ENCODE results near the gene PRAME.
"Not testable (repeated sequence)": the region's sequence is repeated elsewhere in the genome, so short reads cannot be mapped to it uniquely, and the experiment has no call there.

PRAME gene, protein sequence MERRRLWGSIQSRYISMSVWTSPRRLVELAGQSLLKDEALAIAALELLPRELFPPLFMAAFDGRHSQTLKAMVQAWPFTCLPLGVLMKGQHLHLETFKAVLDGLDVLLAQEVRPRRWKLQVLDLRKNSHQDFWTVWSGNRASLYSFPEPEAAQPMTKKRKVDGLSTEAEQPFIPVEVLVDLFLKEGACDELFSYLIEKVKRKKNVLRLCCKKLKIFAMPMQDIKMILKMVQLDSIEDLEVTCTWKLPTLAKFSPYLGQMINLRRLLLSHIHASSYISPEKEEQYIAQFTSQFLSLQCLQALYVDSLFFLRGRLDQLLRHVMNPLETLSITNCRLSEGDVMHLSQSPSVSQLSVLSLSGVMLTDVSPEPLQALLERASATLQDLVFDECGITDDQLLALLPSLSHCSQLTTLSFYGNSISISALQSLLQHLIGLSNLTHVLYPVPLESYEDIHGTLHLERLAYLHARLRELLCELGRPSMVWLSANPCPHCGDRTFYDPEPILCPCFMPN

DNA sequence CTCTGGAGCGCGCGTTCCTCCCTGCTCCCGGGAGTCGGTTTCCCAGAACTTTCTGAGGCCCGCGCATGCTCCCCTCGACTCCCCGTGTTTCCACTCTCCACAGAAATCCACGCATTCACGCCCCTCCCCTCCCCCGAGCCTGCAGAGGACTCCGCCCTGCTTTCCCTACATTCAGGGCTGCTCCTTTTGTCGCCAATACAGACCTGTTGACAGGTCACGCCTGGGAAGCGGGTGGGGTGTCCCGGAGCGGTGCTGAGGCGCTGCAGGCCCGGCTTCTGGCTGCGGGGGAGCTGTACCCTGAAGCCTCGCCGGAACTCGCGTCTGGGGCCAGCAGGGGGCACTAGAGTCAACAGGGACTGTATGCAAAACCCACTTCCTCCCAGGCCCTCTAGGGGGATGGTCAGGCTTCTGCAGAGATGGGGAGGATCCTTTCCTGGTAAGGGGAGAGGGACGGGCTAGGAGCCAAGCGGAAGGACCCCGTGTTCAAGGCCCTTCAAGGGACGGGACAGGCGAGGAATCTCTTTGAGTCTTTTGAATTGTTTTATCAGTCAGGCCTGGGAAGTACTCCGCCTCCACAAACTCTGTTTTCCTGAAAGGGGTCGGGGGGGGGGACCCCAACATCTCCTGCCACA, at the start of gene PRAME:
Gene PRAME, minus strand, starts transcription at position 294 of the 632 bp plus-strand sequence. CDS start 2,433 bp downstream, outside the sequence.
- H3K4me3 Mint-ChIP-seq = no peak within 1 kb of the TSS
- H3K27ac Mint-ChIP-seq = no peak within 1 kb of the TSS
- H3K4me1 Mint-ChIP-seq (ENCODE audit: low read depth) = peaks cover 4% of the 10 kb centered on the region
- H3K9me3 Mint-ChIP-seq (ENCODE audit: low read depth) = no peaks in the 10 kb centered on the region
- H3K27me3 Mint-ChIP-seq = no peaks in the 10 kb centered on the region
- no peaks in the 10 kb centered on the region for H3K36me3 Mint-ChIP-seq

DNA sequence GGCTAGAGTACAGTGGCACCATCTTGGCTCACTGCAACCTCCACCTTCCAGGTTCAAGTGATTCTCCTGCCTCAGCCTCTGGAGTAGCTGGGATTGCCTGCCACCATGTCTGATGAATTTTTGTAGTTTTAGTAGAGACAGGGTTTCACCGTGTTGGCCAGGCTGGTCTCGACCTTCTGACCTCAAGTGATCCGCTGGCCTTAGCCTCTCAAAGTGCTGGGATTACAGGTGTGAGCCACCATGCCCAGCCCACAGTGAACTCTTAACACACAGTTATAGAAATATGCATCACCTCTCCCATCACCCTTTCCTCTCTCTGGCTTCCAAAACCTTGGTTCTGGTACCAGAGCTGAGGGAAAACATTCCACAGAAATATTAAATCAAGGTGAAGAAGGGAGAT, 49.0 kb upstream of the PRAME start:
- not testable (repeated sequence) for H3K4me3 Mint-ChIP-seq; H3K9me3 Mint-ChIP-seq (ENCODE audit: low read depth); H3K36me3 Mint-ChIP-seq; H3K4me1 Mint-ChIP-seq (ENCODE audit: low read depth); H3K27me3 Mint-ChIP-seq; H3K27ac Mint-ChIP-seq

DNA sequence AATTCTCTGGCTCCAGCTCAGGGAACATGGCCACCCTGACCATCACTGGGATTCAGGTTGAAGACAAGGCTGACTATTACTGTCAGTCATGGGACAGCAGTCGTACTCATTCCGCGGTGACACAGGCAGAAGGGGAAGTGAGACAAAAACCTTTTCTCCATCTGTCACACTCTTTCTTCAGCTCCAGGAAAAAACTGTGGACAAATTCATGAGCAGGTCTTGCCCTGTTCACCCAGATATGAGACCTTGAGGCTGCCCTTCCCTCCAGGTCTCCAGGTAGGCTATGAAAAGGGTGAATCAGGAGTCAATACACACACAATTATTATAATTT, 46.0 kb upstream of the PRAME start:
- no peaks in the 10 kb centered on the region for H3K4me1 Mint-ChIP-seq (ENCODE audit: low read depth)
- peaks cover 2% of the 10 kb centered on the region for H3K27me3 Mint-ChIP-seq
- H3K36me3 Mint-ChIP-seq = no peaks in the 10 kb centered on the region
- no peaks in the 10 kb centered on the region for H3K9me3 Mint-ChIP-seq (ENCODE audit: low read depth)
- H3K4me3 Mint-ChIP-seq = no peak overlapping the region
- H3K27ac Mint-ChIP-seq = no peak overlapping the region

DNA sequence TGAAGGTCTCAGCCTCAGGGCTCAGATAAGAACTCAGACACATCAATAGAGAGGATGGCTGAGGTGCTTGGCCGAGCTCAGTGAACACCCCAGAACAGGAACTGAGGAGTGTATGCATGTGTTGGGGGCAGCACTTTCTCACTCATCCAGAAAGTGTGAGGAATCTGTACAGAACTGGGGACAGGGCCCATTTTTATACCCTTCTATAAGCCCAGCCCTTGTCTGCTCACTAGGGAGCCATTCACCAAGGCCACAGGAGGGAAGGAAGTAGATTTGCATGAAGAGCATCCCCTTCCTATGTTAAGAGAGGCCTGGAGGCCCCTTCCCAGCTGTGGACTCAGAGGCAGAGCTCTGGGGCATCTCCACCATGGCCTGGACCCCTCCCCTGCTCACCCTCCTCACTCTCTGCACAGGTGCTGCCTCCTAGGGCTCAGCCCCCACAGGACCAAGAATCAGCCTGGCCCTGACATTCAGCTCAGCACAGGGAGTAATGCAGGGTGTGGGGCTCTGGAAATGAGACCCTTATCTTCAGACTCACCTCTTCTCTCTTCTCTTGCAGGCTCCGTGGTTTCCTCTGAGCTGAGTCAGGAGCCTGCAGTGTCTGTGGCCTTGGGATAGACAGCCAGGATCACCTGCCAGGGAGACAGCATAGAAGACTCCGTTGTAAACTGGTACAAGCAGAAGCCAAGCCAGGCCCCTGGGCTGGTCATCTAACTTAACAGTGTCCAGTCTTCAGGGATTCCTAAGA, 45.4 kb upstream of the PRAME start:
- no peaks in the 10 kb centered on the region for H3K9me3 Mint-ChIP-seq (ENCODE audit: low read depth)
- H3K4me3 Mint-ChIP-seq = no peak overlapping the region
- H3K4me1 Mint-ChIP-seq (ENCODE audit: low read depth) = no peaks in the 10 kb centered on the region
- H3K36me3 Mint-ChIP-seq = no peaks in the 10 kb centered on the region
- H3K27me3 Mint-ChIP-seq = peaks cover 2% of the 10 kb centered on the region
- H3K27ac Mint-ChIP-seq = no peak overlapping the region

DNA sequence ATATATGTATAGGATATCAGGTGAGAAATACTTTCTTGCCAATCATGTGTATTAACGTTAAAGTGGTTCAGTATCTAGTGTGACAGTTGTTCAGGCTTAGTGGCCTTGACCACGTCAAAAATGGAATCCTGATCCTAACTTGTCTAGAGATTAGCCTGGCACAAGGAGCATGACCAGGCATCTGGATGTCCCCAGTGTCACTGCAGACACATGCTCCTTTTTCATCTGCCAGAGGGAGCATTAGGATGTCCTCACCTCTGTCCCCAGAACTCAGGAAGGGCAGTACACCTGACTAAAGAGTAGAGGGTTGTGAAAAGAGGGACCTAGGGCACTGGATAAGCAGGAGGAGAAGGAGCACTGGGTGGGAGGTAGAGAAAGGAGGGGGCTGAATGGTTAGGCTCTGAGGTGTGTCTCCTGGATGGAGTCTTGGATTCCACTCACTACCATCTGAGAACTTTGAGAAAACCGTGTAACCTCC, 44.4 kb upstream of the PRAME start:
- Mint-ChIP-seq H3K9me3 (ENCODE audit: low read depth) (no peaks in the 10 kb centered on the region), H3K4me1 (ENCODE audit: low read depth) (no peaks in the 10 kb centered on the region), H3K4me3 (no peak overlapping the region), H3K27ac (no peak overlapping the region), H3K36me3 (no peaks in the 10 kb centered on the region), H3K27me3 (no peaks in the 10 kb centered on the region)

DNA sequence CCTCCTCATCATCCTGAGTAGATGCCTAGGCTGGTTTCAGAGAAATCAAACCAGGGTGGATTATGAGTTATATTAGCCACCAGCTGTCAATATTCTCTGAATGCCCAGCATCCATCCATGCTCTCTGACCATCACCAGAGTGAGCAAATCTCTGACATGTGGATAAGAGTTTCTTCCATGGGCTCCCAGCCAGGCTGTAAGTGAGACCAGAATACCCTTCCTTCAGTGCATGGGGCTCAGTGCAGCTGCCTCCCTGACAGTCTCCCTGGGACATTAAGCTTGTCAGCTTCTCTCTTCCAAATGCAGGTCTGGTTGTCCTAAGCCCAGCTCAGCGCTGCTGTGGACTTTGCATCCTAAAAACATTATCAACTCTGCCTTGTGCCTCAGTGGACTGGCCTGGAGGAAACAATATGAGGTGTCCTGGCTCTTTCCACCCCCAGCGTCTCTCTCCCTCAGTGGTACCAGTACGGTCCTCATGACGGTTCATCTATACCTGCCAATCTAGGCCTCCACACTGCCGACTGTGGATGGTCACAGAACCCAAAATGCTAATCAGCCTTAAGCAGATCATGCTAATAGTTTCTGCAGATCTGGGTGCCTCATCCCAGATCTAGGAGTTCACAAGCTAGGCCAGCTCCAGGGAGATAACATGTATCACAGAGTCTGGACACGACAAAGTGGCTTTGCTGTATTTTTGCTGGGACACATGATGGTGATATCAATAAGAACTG, 41.6 kb upstream of the PRAME start:
- H3K36me3 Mint-ChIP-seq = no peaks in the 10 kb centered on the region

DNA sequence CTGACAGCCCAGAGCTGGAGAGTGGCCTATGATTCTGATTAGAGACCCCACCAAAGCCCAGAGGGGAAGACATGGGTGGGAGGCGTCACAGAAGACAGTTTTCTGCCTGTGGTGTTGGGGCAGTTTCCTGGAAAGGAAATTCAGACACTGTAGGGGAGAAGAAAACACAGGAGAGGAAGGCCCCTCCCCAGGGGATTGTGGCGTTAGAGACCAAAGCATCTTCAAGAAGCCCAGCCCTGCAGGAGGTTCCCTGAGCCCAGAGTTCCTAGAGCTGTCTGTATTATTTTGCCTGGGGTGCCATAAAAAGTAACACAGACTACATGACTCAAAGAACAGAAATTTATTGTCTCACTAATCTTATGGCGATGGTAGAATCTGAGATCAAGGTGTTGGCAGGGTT, 40.2 kb upstream of the PRAME start:
- Mint-ChIP-seq H3K9me3 (ENCODE audit: low read depth) (no peaks in the 10 kb centered on the region), H3K4me3 (no peak overlapping the region), H3K27me3 (no peaks in the 10 kb centered on the region), H3K27ac (no peak overlapping the region), H3K4me1 (ENCODE audit: low read depth) (no peaks in the 10 kb centered on the region), H3K36me3 (no peaks in the 10 kb centered on the region)

More for the DNA sequence above, 41.6 kb upstream of the PRAME start:
- Mint-ChIP-seq H3K4me3 (no peak overlapping the region), H3K9me3 (ENCODE audit: low read depth) (no peaks in the 10 kb centered on the region), H3K4me1 (ENCODE audit: low read depth) (no peaks in the 10 kb centered on the region), H3K27ac (no peak overlapping the region), H3K27me3 (no peaks in the 10 kb centered on the region)

DNA sequence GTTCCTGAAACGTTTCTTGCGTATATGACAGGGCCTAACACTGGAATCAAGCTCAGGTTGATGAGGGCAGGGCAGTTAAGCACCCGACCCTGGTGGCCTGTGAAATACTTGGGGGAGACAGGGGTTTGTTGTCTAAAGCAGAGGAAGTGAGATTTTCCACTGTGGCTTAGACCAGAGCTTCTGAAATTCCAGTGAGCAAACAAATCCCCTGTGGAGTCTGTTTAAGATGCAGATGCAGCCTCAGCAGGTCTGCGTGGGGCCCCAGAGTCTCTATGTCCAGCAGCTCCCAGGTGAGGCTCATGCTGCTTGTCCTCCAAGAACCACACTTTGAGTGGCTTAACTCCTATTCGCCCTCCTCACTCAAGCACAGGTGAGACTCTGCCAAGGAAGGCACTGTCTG, 39.1 kb upstream of the PRAME start:
- H3K27me3 Mint-ChIP-seq = peaks cover 3% of the 10 kb centered on the region
- H3K27ac Mint-ChIP-seq = no peak overlapping the region
- no peaks in the 10 kb centered on the region for H3K36me3 Mint-ChIP-seq
- no peaks in the 10 kb centered on the region for H3K9me3 Mint-ChIP-seq (ENCODE audit: low read depth)
- H3K4me1 Mint-ChIP-seq (ENCODE audit: low read depth) = no peaks in the 10 kb centered on the region
- no peak overlapping the region for H3K4me3 Mint-ChIP-seq

DNA sequence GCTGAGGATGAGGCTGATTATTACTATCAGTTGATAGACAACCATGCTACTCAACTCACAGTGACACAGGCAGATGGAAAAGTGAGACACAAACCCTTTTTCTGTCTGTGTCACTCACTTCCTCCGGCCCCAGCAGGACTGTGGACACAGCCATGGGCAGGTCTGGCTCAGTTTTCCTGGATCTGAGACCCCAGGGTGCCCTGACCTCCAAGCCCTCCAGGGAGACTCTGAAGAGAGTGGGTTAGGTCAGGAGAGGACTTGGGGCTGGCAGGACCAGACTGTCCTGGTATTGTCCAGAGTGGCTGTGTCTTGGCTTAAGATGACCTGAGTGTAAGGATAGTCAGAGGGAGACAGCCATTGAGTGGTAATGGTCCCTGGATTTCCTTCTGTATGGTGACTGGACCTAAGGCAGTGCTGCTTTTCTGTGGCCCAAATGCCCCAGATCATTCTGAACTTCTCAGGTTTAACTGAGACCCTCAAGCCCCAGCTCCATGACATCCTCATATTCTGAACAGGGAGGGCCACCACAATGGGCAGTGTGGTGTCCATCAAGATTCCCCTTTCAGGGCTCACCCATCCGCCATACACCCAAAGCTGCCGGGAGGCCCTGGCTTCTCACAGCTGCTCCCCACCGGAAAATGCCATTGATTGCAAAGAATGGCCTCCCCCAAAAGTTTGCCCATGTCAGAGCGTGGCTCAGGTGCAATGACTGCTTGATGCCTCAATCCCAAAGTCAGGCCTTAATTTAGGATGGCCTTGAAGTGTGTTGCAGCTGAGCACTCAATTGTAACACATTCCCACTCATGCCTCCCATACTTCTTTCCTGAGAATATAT, 36.2 kb upstream of the PRAME start:
- Mint-ChIP-seq H3K4me1 (ENCODE audit: low read depth) (no peaks in the 10 kb centered on the region), H3K27ac (no peak overlapping the region), H3K4me3 (no peak overlapping the region), H3K36me3 (no peaks in the 10 kb centered on the region), H3K27me3 (peaks cover 4% of the 10 kb centered on the region), H3K9me3 (ENCODE audit: low read depth) (no peaks in the 10 kb centered on the region)

DNA sequence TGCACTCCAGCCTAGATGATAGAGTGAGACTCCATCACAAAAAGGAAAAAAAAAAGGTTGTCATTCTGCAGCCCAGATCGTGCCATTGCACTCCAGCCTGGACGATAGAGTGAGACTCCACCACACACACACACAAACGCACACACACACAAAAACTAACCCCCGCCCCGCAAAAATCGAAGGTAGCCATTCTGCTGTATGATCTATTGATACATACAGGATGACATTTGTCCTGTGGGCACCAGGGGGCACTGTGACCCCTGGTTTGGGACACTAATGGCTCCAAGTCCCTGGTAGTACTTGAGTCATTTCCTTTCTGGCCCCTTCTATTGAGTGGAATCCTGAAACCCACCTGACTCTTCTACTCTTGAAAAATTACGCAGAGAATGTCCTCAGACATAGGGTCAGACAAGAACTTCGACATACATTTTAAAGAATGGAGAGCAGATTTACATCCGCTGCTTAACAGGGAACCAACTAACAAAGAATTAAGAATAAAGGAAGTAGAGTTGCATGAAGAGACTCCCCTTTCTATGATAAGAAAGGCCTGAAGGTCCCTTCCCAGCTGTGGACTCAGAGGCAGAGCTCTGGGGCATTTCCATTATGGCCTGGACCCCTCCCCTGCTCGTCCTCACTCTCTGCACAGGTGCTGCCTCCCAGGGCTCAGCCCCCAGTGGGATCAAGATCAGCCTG, 35.0 kb upstream of the PRAME start:
- Mint-ChIP-seq H3K4me3 (no peak overlapping the region), H3K36me3 (no peaks in the 10 kb centered on the region), H3K4me1 (ENCODE audit: low read depth) (no peaks in the 10 kb centered on the region), H3K27ac (no peak overlapping the region), H3K9me3 (ENCODE audit: low read depth) (no peaks in the 10 kb centered on the region), H3K27me3 (peaks cover 4% of the 10 kb centered on the region)

DNA sequence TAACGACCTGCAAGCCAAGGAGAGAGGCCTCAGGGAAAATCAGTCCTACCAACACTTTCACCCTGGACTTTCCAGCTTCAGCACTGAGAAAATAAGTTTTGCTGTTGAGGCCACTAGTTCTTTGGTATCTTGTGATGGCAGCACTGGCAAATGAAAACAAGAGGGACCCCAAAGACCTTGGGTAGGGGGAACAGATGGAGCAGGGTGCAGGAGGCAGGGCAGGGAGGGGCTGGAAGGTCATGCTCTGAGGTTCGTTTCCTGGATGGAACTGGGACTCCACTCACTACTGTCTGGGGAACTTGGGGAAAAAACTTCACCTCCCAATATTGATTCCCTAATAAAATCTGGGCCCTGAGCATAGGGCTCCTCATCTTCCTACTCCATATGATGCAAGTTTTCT, 34.2 kb upstream of the PRAME start:
- H3K9me3 Mint-ChIP-seq (ENCODE audit: low read depth) = no peaks in the 10 kb centered on the region
- H3K27ac Mint-ChIP-seq = no peak overlapping the region
- H3K4me1 Mint-ChIP-seq (ENCODE audit: low read depth) = no peaks in the 10 kb centered on the region
- peaks cover 4% of the 10 kb centered on the region for H3K27me3 Mint-ChIP-seq
- H3K4me3 Mint-ChIP-seq = no peak overlapping the region
- H3K36me3 Mint-ChIP-seq = no peaks in the 10 kb centered on the region

DNA sequence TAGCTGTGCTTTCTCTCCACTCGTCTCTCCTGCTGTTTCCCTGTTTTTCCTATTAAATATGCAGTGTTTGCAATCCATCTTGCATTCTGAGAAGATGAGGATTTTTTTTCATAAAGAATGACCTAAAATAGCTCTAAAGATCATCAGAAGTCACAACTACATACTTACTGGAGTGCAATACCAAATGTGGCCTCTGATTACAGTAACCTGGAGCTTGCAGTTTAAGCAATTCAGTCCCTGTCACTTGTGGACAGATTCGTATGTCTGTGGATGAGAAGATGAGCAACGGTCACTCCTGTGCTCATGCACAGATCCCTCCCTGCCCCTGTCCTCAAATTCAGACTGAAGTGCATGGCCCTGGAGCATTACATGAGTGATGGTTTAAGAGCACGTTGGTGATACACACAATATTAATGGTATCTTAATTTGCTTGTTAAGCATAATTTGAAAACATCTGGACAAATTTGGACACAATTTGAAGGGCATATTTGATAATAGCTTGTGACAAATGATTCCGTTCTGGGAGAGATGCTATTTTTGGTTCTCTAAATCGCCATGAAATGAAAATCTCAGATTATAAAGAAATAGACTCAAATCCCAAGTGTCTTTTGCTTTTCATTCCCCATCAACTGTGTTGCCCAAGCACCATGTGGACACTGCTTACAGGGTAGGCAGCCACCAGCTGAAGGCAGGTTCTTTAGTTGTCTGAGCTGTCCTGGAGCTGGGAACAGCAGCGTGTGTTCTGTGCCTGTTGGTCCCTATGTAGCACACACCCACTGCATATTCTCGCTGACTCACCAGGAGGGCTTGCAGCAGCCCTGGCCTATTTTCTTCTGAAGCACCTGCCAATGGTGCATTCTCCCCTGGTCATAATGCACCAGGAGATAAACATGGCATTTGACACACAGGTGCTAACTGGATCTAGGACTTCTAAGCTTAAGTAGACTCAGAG, 32.6 kb upstream of the PRAME start:
- Mint-ChIP-seq H3K27ac (no peak overlapping the region), H3K27me3 (peaks cover 8% of the 10 kb centered on the region), H3K4me1 (ENCODE audit: low read depth) (no peaks in the 10 kb centered on the region), H3K36me3 (no peaks in the 10 kb centered on the region), H3K9me3 (ENCODE audit: low read depth) (no peaks in the 10 kb centered on the region), H3K4me3 (no peak overlapping the region)

Data from activated naive CD8-positive, alpha-beta T cell (primary cell).